ENCODE measurements around the gene OSTF1. TPM values are rescaled to one million over a fixed set of nuclear protein-coding genes. Genes with fewer than 3 reads are reported as not detected.

OSTF1 gene
- total and polyA plus RNA-seq, 10 of the 15 experiments (the other 5 are each of a cell fraction or from before 2014, with no cell fraction given) = 36.2 to 82.4 (median 46.9) TPM

GRCh38 chr9:75108571-75108970 is 20.3 kb downstream of the OSTF1 start (continued):
- TF ChIP-seq POU2F2 (IDR thresholded peaks at IDR 0.05; ENCODE audit: borderline replicate concordance, low read depth, low read length) (no peak), CTCF (IDR thresholded peaks at IDR 0.05 in 2 of 3, conservative IDR thresholded peaks at IDR 0.05 in 1 of 3; ENCODE audit: control insufficient read depth in 2 of 3, extremely low read depth in 1 of 3, insufficient read depth in 1 of 3, low read depth in 3 of 3, low read length in 3 of 3) (no peak)

- in situ Hi-C loops (cut with MboI) = no loop called here
- 99% methylated on average over 7 of the region's 7 CpGs for WGBS (ENCODE audit: insufficient coverage, insufficient replicate concordance, low lambda C conversion rate, missing lambda C conversion rate)
- ATAC-seq (no peak), DNase-seq (ENCODE audit: low read depth, low spot score) (no peak), FAIRE-seq (no peak)
- ChIA-PET CTCF (no interaction called here), RAD21 (ENCODE audit: unreplicated experiment) (no interaction called here), SMC1A (ENCODE audit: uncharacterized antibody, unreplicated experiment) (no interaction called here), POLR2A (interaction anchor here (0.6 kb wide), 1 partner anchor 8 kb away, joined by 3 read pairs; no protein-coding TSS in a partner anchor)
- no peaks in the 10 kb centered on the region for H3K36me3 ChIP-seq (ENCODE audit: control insufficient read depth in 2 of 2, insufficient read depth in 2 of 2, low read length in 1 of 2)
- no peaks in the 10 kb centered on the region for H3K4me1 ChIP-seq (ENCODE audit: control insufficient read depth, insufficient read depth, low read length)
- no peaks in the 10 kb centered on the region for H3K9me3 ChIP-seq (replicated peaks; ENCODE audit: control insufficient read depth, insufficient read depth, low read length)
- no TSS peak for BruUV-seq (replicated peaks)
- no peak for TF ChIP-seq POLR2AphosphoS5 (IDR thresholded peaks at IDR 0.05; ENCODE audit: low read length)
- no peak for TF ChIP-seq SIX5 (IDR thresholded peaks at IDR 0.05; ENCODE audit: low read depth, low read length, severe bottlenecking)
- TF ChIP-seq IKZF1 (conservative IDR thresholded peaks at IDR 0.05) = no peak
- no peak for TF ChIP-seq ZNF384 (IDR thresholded peaks at IDR 0.05; ENCODE audit: borderline replicate concordance, low read depth, low read length)
- H3K27ac ChIP-seq (ENCODE audit: control insufficient read depth, insufficient read depth) = no peak overlapping the region
- peaks cover 4% of the 10 kb centered on the region for H3K79me2 ChIP-seq (ENCODE audit: control insufficient read depth, insufficient read depth, low read length)
- H3K4me2 ChIP-seq (ENCODE audit: control insufficient read depth, insufficient read depth) = no peak overlapping the region
- H3K9ac ChIP-seq (ENCODE audit: control insufficient read depth, insufficient read depth, low read length) = no peak overlapping the region
- no peak overlapping the region for H3K4me3 ChIP-seq
- H2AFZ ChIP-seq (ENCODE audit: control insufficient read depth, low read depth, low read length) = no peak overlapping the region
- H3K27me3 ChIP-seq (replicated peaks in 1 of 2; ENCODE audit: control insufficient read depth in 2 of 2, insufficient read depth in 2 of 2, low read length in 1 of 2) = no peaks in the 10 kb centered on the region
- intact Hi-C loops (cut with micrococcal nuclease; ENCODE audit: unreplicated experiment) = no loop called here
- H4K20me1 ChIP-seq (ENCODE audit: control insufficient read depth, insufficient read depth) = no peaks in the 10 kb centered on the region; the same call in 1 of the 2 replicates
These were observed 21.0 kb downstream of the OSTF1 start for GRCh38 chr9:75109210-75109839.

Measured in GM12878 (cell line).